Activated naive CD4-positive, alpha-beta T cell treated with anti-CD3 and anti-CD28 coated beads, Interleukin-2, amount 50 U/mL, for 24 hours (primary cell): ENCODE data around the gene SLC39A2.

Experiments used
- H3K27ac Mint-ChIP-seq: one replicate; pipeline ENCODE4 v1.8.0; 2021; ENCODE audit warnings: mild to moderate bottlenecking, mixed read lengths
- H3K27me3 Mint-ChIP-seq: one replicate; pipeline ENCODE4 v1.8.0; 2021; ENCODE audit warnings: mixed read lengths
- H3K36me3 Mint-ChIP-seq: one replicate; pipeline ENCODE4 v1.8.0; 2021; ENCODE audit warnings: mixed read lengths
- H3K4me1 Mint-ChIP-seq: one replicate; pipeline ENCODE4 v1.8.0; 2021; ENCODE audit warnings: mixed read lengths
- H3K4me3 Mint-ChIP-seq: one replicate; pipeline ENCODE4 v1.8.0; 2021; ENCODE audit warnings: mild to moderate bottlenecking, mixed read lengths
- H3K9me3 Mint-ChIP-seq: one replicate; pipeline ENCODE4 v1.8.0; 2021; ENCODE audit warnings: mixed read lengths

The SLC39A2 gene

GRCh38 chr14:21043974-21044618, 45.0 kb downstream of the SLC39A2 start:
- H3K9me3 Mint-ChIP-seq, result no peaks in the 10 kb centered on the region
- peaks cover 6% of the 10 kb centered on the region for H3K27me3 Mint-ChIP-seq
- peaks cover 9% of the 10 kb centered on the region for H3K4me1 Mint-ChIP-seq
- H3K27ac Mint-ChIP-seq, result no peak overlapping the region
- H3K4me3 Mint-ChIP-seq, result no peak overlapping the region
- no peaks in the 10 kb centered on the region for H3K36me3 Mint-ChIP-seq

GRCh38 chr14:21047378-21047781, 48.3 kb downstream of the SLC39A2 start:
- Mint-ChIP-seq H3K27ac (no peak overlapping the region), H3K4me3 (no peak overlapping the region), H3K9me3 (no peaks in the 10 kb centered on the region), H3K27me3 (peaks cover 6% of the 10 kb centered on the region), H3K4me1 (peaks cover 9% of the 10 kb centered on the region), H3K36me3 (no peaks in the 10 kb centered on the region)

- no peaks in the 10 kb centered on the region for H3K9me3 Mint-ChIP-seq
- H3K27me3 Mint-ChIP-seq, result peaks cover 3% of the 10 kb centered on the region
- no peaks in the 10 kb centered on the region for H3K36me3 Mint-ChIP-seq
- H3K4me3 Mint-ChIP-seq, result no peak overlapping the region
- peaks cover 9% of the 10 kb centered on the region for H3K4me1 Mint-ChIP-seq
- H3K27ac Mint-ChIP-seq, result no peak overlapping the region
Measured at GRCh38 chr14:21048638-21049037, 49.5 kb downstream of the SLC39A2 start.

GRCh38 chr14:21049271-21049673, 50.2 kb downstream of the SLC39A2 start:
- Mint-ChIP-seq H3K4me1 (peaks cover 6% of the 10 kb centered on the region), H3K4me3 (no peak overlapping the region), H3K9me3 (no peaks in the 10 kb centered on the region), H3K27ac (no peak overlapping the region), H3K36me3 (no peaks in the 10 kb centered on the region), H3K27me3 (peaks cover 3% of the 10 kb centered on the region)

- Mint-ChIP-seq H3K4me1 (no peaks in the 10 kb centered on the region), H3K4me3 (no peak overlapping the region), H3K27me3 (peaks cover 3% of the 10 kb centered on the region), H3K9me3 (no peaks in the 10 kb centered on the region), H3K27ac (no peak overlapping the region), H3K36me3 (no peaks in the 10 kb centered on the region)
Measured at GRCh38 chr14:21050597-21050996, 51.5 kb downstream of the SLC39A2 start.
